Activated T-helper 1 cell treated with anti-CD3 and anti-CD28 coated beads, Interleukin-12 subunit alpha, Interleukin-12 subunit beta, Interleukin-2, Interleukin-4 antibody, amounts not matched to agents 30 ng/mL and 10 ng/mL and 1 ng/mL, durations not matched to agents 14 hours and 24 hours and 36 hours (primary cell): Measurements from ENCODE around the gene MRPL32. TPM values are rescaled to one million over a fixed set of nuclear protein-coding genes. Genes with fewer than 3 reads are reported as not detected.

Experiments
- DNase-seq: peaks from one replicate; pipeline ENCODE4 v3.0.0; 2021; ENCODE audit warnings: low spot score
- H3K27ac Mint-ChIP-seq: one replicate; pipeline ENCODE4 v1.8.0; 2021; ENCODE audit warnings: mild to moderate bottlenecking, mixed read lengths
- H3K27me3 Mint-ChIP-seq: one replicate; pipeline ENCODE4 v1.8.0; 2022; ENCODE audit warnings: mild to moderate bottlenecking, moderate library complexity, mixed read lengths; ENCODE audit not compliant: insufficient read depth
- H3K36me3 Mint-ChIP-seq: one replicate; pipeline ENCODE4 v1.8.0; 2021; ENCODE audit warnings: low read depth, mixed read lengths
- H3K4me1 Mint-ChIP-seq: one replicate; pipeline ENCODE4 v1.8.0; 2021; ENCODE audit warnings: low read depth, mixed read lengths
- H3K4me3 Mint-ChIP-seq: one replicate; pipeline ENCODE4 v1.8.0; 2021; ENCODE audit warnings: mild to moderate bottlenecking, moderate library complexity, mixed read lengths
- H3K9me3 Mint-ChIP-seq: one replicate; pipeline ENCODE4 v1.8.0; 2021; ENCODE audit warnings: mixed read lengths
- intact Hi-C: fragments of 100-400 bp; cut with micrococcal nuclease; formaldehyde crosslinking; loops from one replicate; pipeline ENCODE4 v1.15.1; 2024
- total RNA-seq: library from RNA; stranded (reverse); gene quantifications from 2 replicates; pipeline ENCODE4 v1.2.3, GENCODE V29; 2022

The MRPL32 gene
- total RNA-seq, 1 donor from 2014 or later: 81.5 TPM

- H3K27me3 Mint-ChIP-seq: no peaks in the 10 kb centered on the region
- H3K36me3 Mint-ChIP-seq: peaks cover 32% of the 10 kb centered on the region
- peak within 1 kb of the TSS; percentile 80 for H3K27ac Mint-ChIP-seq
- peak; percentile 93 for DNase-seq
- peaks cover 86% of the 10 kb centered on the region for H3K4me1 Mint-ChIP-seq
- peak within 1 kb of the TSS; percentile 90 for H3K4me3 Mint-ChIP-seq
- intact Hi-C loops: loop anchor here (1.0 to 5.0 kb wide), 3 partner anchors 21 to 1029 kb away; partner anchors contain the start of genes MRPL32 and PSMA2
- no peaks in the 10 kb centered on the region for H3K9me3 Mint-ChIP-seq
These were observed 20.4 kb upstream of the MRPL32 start, which contains the start of gene C7orf25 for GRCh38 chr7:42911454-42912447. Gene C7orf25 (minus strand): TSS chr7:42912070. CDS start chr7:42910900, 1,170 bp downstream.

GRCh38 chr7:42913591-42913990, 18.6 kb upstream of the MRPL32 start:
- Mint-ChIP-seq H3K27me3 (no peaks in the 10 kb centered on the region), H3K4me1 (peaks cover 73% of the 10 kb centered on the region), H3K4me3 (peak overlapping the region; percentile 58), H3K36me3 (peaks cover 39% of the 10 kb centered on the region), H3K27ac (peak overlapping the region; percentile 85), H3K9me3 (no peaks in the 10 kb centered on the region)
- intact Hi-C loops: loop anchor here (1.0 to 5.0 kb wide), 2 partner anchors 10 to 1031 kb away; no protein-coding TSS in a partner anchor
- DNase-seq: no peak

DNA sequence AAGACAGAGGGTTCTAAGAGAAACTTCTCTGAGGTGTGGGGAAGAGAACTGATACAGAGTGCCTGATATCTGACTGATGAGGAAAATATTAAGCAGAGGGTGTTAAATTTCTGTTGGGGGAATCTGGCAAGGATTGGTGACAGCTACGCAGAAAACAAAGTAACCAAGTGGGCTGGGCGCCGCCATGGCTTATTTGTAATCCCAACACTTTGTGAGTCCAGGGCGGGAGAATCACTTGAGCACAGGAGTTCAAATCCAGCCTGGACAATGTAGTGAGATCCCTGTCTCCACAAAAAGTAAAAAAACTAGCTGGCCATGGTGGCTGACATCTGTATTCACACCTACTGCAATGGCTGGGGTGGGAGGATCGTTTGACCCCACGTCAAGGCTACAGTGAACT, 18.2 kb upstream of the MRPL32 start:
- Mint-ChIP-seq H3K4me1 (peaks cover 69% of the 10 kb centered on the region), H3K9me3 (no peaks in the 10 kb centered on the region), H3K36me3 (peaks cover 40% of the 10 kb centered on the region), H3K27me3 (no peaks in the 10 kb centered on the region), H3K4me3 (peak overlapping the region; percentile 58), H3K27ac (peak overlapping the region; percentile 85)
- intact Hi-C loops: loop anchor here (5.0 kb wide), 1 partner anchor 1032 kb away; no protein-coding TSS in a partner anchor
- DNase-seq: no peak

DNA sequence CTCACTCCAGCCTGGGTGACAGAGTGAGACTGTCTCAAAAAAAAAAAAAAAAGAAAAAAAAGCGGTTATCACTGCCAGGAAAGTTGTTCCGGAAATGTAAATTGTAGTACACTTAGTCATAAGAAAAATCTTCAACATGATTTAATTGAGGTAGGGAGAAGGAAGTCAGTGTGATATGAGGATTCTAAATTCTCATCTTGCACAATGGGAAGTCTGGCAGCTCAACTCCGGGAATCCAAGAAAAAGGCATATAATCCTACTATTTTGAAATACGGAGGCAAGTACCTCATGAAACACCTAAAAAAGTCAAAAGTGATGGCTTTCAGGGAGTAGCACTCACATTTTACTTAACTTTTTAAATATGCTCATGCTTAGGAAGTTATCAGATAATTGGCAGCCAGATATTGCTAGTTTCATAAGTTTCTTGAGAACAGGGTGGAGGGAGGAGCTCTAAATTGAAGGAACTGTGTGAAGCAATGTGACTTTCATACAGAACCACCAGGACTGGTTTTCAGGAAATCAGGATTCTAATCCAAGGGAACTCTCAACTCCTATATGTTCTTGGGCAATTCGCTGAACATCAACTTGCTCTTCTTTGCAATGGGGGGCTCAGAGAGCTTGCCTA, 17.6 kb upstream of the MRPL32 start:
- peak overlapping the region; percentile 50 for H3K27ac Mint-ChIP-seq

DNA sequence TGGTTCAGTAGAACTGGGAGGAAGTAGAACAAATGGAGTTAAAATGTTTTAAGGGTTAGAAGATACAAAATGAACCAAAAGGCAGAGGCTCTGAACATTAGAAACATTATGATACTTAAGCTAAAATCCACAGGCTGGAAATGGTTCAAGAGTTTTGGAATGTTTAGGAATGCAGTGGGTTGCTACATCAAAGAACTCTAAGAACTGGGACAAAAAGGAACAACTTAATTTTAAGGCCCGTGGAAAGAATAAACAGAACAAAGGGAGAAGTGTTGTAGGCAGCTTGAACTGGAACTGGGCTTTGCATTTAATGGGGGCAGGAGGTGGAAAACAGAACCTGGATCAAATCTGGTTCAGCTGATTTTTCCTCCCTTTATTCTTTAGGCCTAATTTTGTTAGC, 16.8 kb upstream of the MRPL32 start:
- Mint-ChIP-seq H3K9me3 (no peaks in the 10 kb centered on the region), H3K4me3 (no peak overlapping the region), H3K36me3 (peaks cover 46% of the 10 kb centered on the region), H3K4me1 (peaks cover 56% of the 10 kb centered on the region), H3K27me3 (no peaks in the 10 kb centered on the region), H3K27ac (no peak overlapping the region)
- intact Hi-C loops: no loop called here
- DNase-seq: no peak

More for the DNA sequence above, 17.6 kb upstream of the MRPL32 start:
- Mint-ChIP-seq H3K4me3 (peak overlapping the region; percentile 36), H3K36me3 (peaks cover 42% of the 10 kb centered on the region), H3K4me1 (peaks cover 63% of the 10 kb centered on the region), H3K27me3 (no peaks in the 10 kb centered on the region), H3K9me3 (no peaks in the 10 kb centered on the region)
- no peak for DNase-seq
- intact Hi-C loops: loop anchor here (5.0 kb wide), 1 partner anchor 1032 kb away; no protein-coding TSS in a partner anchor

DNA sequence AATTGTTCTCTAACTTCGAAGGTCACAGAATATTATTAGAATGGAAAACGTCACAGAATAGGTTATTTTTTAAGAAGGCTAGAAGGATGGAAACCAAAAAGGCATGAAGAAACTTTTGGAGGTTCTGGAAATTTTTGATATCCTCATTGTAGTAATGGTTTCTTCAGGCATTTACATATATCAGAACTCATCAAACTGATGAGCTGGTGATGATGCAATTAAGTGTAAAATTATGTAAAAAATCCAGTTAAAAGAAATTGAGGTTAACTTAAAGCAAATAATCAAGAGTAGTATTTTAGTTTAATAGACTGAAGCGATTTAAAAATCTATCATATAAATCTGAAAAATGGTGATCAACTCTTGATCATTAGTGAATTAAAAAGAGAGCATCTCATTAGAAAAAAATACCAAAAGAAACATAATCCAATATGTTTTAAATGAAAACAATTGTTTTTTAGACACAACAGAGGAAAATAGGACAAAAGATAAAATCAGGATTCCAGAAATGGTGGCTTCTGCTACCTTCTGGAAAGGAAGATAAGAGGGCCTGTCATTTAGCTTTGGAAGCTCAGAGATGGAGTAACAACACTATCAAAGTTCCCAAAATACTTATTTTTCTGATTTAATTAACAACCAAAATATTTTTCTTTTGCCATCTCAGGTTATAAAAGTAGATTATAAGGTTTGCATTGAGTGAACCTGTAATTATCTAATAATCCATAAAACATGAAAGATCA, 10.0 kb upstream of the MRPL32 start:
- intact Hi-C loops: no loop called here
- Mint-ChIP-seq H3K4me3 (no peak overlapping the region), H3K36me3 (peaks cover 62% of the 10 kb centered on the region), H3K9me3 (no peaks in the 10 kb centered on the region), H3K27me3 (no peaks in the 10 kb centered on the region), H3K27ac (no peak overlapping the region), H3K4me1 (peaks cover 55% of the 10 kb centered on the region)
- no peak for DNase-seq

- no peak for DNase-seq
- Mint-ChIP-seq H3K36me3 (peaks cover 63% of the 10 kb centered on the region), H3K27ac (no peak overlapping the region), H3K4me1 (peaks cover 76% of the 10 kb centered on the region), H3K9me3 (no peaks in the 10 kb centered on the region), H3K27me3 (no peaks in the 10 kb centered on the region), H3K4me3 (no peak overlapping the region)
- intact Hi-C loops: no loop called here
These were observed 7.8 kb upstream of the MRPL32 start for GRCh38 chr7:42924223-42924838.

- Mint-ChIP-seq H3K36me3 (peaks cover 59% of the 10 kb centered on the region), H3K9me3 (no peaks in the 10 kb centered on the region), H3K4me1 (peaks cover 86% of the 10 kb centered on the region), H3K4me3 (no peak overlapping the region), H3K27ac (no peak overlapping the region), H3K27me3 (no peaks in the 10 kb centered on the region)
- intact Hi-C loops: no loop called here
- no peak for DNase-seq
These were observed 6.5 kb upstream of the MRPL32 start for GRCh38 chr7:42925630-42926029.

GRCh38 chr7:42926204-42926603, 6.0 kb upstream of the MRPL32 start:
- intact Hi-C loops: no loop called here
- Mint-ChIP-seq H3K9me3 (no peaks in the 10 kb centered on the region), H3K27ac (no peak overlapping the region)

DNA sequence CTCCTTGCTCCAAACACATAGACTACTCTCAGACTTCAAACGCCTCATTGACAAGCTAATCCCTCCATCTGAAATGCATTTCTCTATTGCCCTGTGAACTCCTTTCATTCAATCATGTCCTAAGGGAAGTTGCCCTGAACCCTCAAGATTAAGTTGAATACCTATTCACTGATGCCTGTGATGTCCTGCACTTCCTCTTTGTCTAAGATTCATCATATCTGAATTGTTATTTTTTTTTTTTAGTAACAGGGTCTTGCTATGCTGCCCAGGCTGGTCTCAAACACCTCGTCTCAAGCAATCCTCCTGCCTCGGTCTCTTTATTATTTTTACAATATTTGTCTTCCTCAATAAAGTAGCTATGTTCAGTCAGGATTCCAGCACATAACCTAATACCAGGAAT, 3.4 kb upstream of the MRPL32 start:
- Mint-ChIP-seq H3K27me3 (no peaks in the 10 kb centered on the region), H3K27ac (no peak overlapping the region), H3K9me3 (no peaks in the 10 kb centered on the region), H3K36me3 (peaks cover 40% of the 10 kb centered on the region), H3K4me3 (no peak overlapping the region), H3K4me1 (peaks cover 77% of the 10 kb centered on the region)
- DNase-seq: no peak
- intact Hi-C loops: no loop called here

More at GRCh38 chr7:42926204-42926603, 6.0 kb upstream of the MRPL32 start:
- H3K4me3 Mint-ChIP-seq: no peak overlapping the region
- peaks cover 86% of the 10 kb centered on the region for H3K4me1 Mint-ChIP-seq
- H3K36me3 Mint-ChIP-seq: peaks cover 53% of the 10 kb centered on the region
- no peak for DNase-seq
- H3K27me3 Mint-ChIP-seq: no peaks in the 10 kb centered on the region

DNA sequence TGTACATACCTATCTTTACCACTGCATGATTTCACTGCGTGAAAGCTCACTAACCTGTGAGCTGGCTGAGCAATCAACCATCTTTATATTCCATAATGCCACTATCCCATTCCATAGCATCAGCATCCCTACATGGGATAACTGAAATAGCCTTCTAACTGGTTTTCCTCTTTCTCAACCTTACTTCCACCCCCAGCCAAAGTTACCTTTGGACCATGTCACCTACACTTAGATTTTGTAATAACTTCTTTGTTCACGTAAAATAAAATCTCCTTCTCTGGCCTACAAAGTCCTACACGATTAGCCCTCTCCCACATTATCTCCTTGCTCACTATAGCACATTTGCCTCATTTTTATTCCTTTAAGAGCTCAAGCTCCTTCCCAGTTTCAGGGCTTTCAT, 2.7 kb upstream of the MRPL32 start:
- intact Hi-C loops: no loop called here
- Mint-ChIP-seq H3K9me3 (no peaks in the 10 kb centered on the region), H3K27me3 (no peaks in the 10 kb centered on the region), H3K4me3 (peak overlapping the region; percentile 68), H3K4me1 (peaks cover 81% of the 10 kb centered on the region), H3K27ac (peak overlapping the region; percentile 84), H3K36me3 (peaks cover 38% of the 10 kb centered on the region)
- DNase-seq: no peak

DNA sequence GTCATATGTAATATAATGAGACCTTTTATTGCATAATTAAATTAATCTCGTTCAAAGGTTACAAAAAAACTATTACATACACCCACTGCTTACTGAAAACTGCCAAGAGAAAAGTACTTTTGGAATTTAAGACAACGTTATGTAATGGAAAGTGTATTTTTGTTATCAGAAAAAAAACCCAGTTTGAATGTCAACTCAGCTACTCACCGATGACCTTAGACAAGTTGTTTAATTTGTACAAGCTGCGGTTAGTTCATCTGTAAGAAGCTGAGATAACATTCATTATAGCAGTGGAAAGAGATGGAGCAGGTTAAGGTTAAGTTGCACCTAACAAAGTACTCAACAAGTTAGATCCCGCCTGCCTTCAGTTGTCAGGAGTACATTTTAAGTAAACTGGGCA, 1.3 kb upstream of the MRPL32 start:
- peak overlapping the region; percentile 99 for H3K4me3 Mint-ChIP-seq
- no peaks in the 10 kb centered on the region for H3K9me3 Mint-ChIP-seq
- peaks cover 32% of the 10 kb centered on the region for H3K36me3 Mint-ChIP-seq
- H3K27me3 Mint-ChIP-seq: no peaks in the 10 kb centered on the region
- intact Hi-C loops: loop anchor here (5.0 to 10.0 kb wide), 4 partner anchors 146 to 1534 kb away; partner anchors contain the start of gene UBE2D4
- H3K4me1 Mint-ChIP-seq: peaks cover 74% of the 10 kb centered on the region
- no peak for DNase-seq
- peak overlapping the region; percentile 91 for H3K27ac Mint-ChIP-seq
